ENCODE results near the gene CBX8.

GRCh38 chr17:79836972-79837887, 40.4 kb upstream of the CBX8 start:
- no peak for TF ChIP-seq CTCF (IDR thresholded peaks at IDR 0.05)
- TF ChIP-seq POLR2A (IDR thresholded peaks at IDR 0.05), result no peak

All from lower leg skin (tissue), 3 donors.